Ovary (tissue), 9 donors: ENCODE results near the gene BICC1. TPM values are rescaled to one million over a fixed set of nuclear protein-coding genes. Genes with fewer than 3 reads are reported as not detected.

ENCODE experiments used
- DNase-seq, 5 donors: peaks; one replicate each; pipeline ENCODE4 v3.0.0-alpha.2; 2019 to 2020
- H3K27ac ChIP-seq, 2 donors: fragments of 200-600 bp; one replicate each; pipeline versions ENCODE4 v1.5.1 to v1.8.0; 2019 to 2022
- H3K27me3 ChIP-seq: fragments of 200-600 bp; one replicate; pipeline ENCODE4 v1.8.0; 2022
- H3K36me3 ChIP-seq: fragments of 200-600 bp; sonication (generic); one replicate; pipeline ENCODE4 v1.5.1; 2019
- H3K4me1 ChIP-seq: one replicate; pipeline ENCODE4 v1.8.1; 2013; ENCODE audit warnings: mild to moderate bottlenecking, moderate library complexity; ENCODE audit not compliant: insufficient read depth
- H3K4me3 ChIP-seq: fragments of 200-600 bp; sonication (generic); one replicate; pipeline ENCODE4 v1.5.1; 2017
- H3K9me3 ChIP-seq, 2 donors: fragments of 200-600 bp in 1 of 2; sonication (generic) in 1 of 2; one replicate each; pipeline versions ENCODE4 v1.5.1 to v1.8.1; 2013 to 2019; ENCODE audit warnings: mild to moderate bottlenecking in 1 of 2, moderate library complexity in 1 of 2
- CTCF ChIP-seq, 3 donors: fragments of 450-650 bp in 2 of 3; fragments of 200-600 bp in 1 of 3; IDR thresholded peaks; one replicate each; pipeline versions ENCODE4 v1.5.1 to v1.8.0; 2016 to 2022; ENCODE audit warnings: antibody characterized with exemption in 3 of 3, mild to moderate bottlenecking in 1 of 3
- EP300 ChIP-seq: sonication (generic); formaldehyde crosslinking; IDR thresholded peaks from one replicate; pipeline ENCODE4 v1.6.1; 2017; ENCODE audit warnings: antibody characterized with exemption
- POLR2A ChIP-seq: fragments of 450-650 bp; IDR thresholded peaks from one replicate; pipeline ENCODE4 v1.6.1; 2017; ENCODE audit warnings: antibody characterized with exemption, mild to moderate bottlenecking, moderate library complexity
- WGBS, 3 donors: extraction: QIAGEN DNeasy Blood & Tissue Kit in 1 of 3; methylation state at CpG; one replicate each; pipeline versions ENCODE4 v1.1.5 to v1.1.7; 2013 to 2017; 5-methylcytosine and 5-hydroxymethylcytosine counted together
- intact Hi-C, 4 donors: fragments of 100-400 bp; cut with DNase I; formaldehyde crosslinking; loops; one replicate each; pipeline versions ENCODE4 v1.11.0 to v1.15.1; 2022 to 2023
- polyA plus RNA-seq, 2 donors: library from polyadenylated mRNA; stranded (reverse); fragments of 200-250 nt in 1 of 2; fragments of 350-450 nt in 1 of 2; fragmentation: Illumina TruSeq in 1 of 2; extraction: RNeasy Lipid Tissue Mini Kit (QIAGEN cat#74804) in 1 of 2; gene quantifications; one replicate each; pipeline ENCODE4 v1.2.3, GENCODE V29; 2013 to 2014
- total RNA-seq, 7 donors: library from RNA; depleted of rRNA in 2 of 7; stranded (reverse); fragments of >200 nt in 2 of 7; fragmentation: NEBNext Ultra II Directional in 3 of 7; extraction: Animal tissue kit (Norgen Biotek cat#: 25700) in 3 of 7; gene quantifications; one replicate each; pipeline versions ENCODE4 v1.1.0 to v1.2.4, GENCODE V29; 2016 to 2023
- donor health status: DM: no; HTN: no; CAD: no; lungs with moderate emphysema.
- donor health status: DM: no; HTN: no; CAD: no.
- donor health status: Bipolar disorder and iron deficiency.
- donor health status: DM: yes; HTN: yes; CAD: no.
- donor health status: DM: no; HTN: no; CAD: no.
- donor health status: DM: yes; HTN: yes; CAD: no.

The BICC1 gene
- total and polyA plus RNA-seq, 9 donors: 13.6 to 43.4 (median 23.5) TPM

- H3K9me3 ChIP-seq: no peaks in the 10 kb centered on the region
- no peaks in the 10 kb centered on the region for H3K4me1 ChIP-seq
- no peak overlapping the region for H3K27ac ChIP-seq
- H3K4me3 ChIP-seq: no peak overlapping the region
- H3K36me3 ChIP-seq: no peaks in the 10 kb centered on the region
- no peak for DNase-seq
- no peaks in the 10 kb centered on the region for H3K27me3 ChIP-seq
- TF ChIP-seq EP300 (no peak), POLR2A (no peak), CTCF (IDR thresholded peaks at IDR 0.05) (no peak)
- 94 to 95% (median 94%) methylated on average over 4 of the region's 4 CpGs for WGBS, 3 donors
- intact Hi-C loops: no loop called here
Measured at GRCh38 chr10:58843760-58844159, 331.1 kb downstream of the BICC1 start.

- no peak for DNase-seq
- WGBS, 3 donors: 75 to 78% (median 78%) methylated on average over 3 of the region's 3 CpGs
Measured at GRCh38 chr10:58844680-58845079, 332.0 kb downstream of the BICC1 start.

GRCh38 chr10:58846856-58847255 is 334.2 kb downstream of the BICC1 start:
- Histone ChIP-seq H3K4me3 (no peak overlapping the region), H3K27ac (no peak overlapping the region), H3K27me3 (no peaks in the 10 kb centered on the region), H3K4me1 (no peaks in the 10 kb centered on the region), H3K36me3 (no peaks in the 10 kb centered on the region), H3K9me3 (no peaks in the 10 kb centered on the region)
- TF ChIP-seq CTCF (IDR thresholded peaks at IDR 0.05) (no peak), POLR2A (no peak), EP300 (no peak)
- WGBS, 3 donors: 88 to 95% (median 92%) methylated on average over 3 of the region's 3 CpGs
- no peak for DNase-seq
- intact Hi-C loops: no loop called here

More at GRCh38 chr10:58844680-58845079, 332.0 kb downstream of the BICC1 start:
- TF ChIP-seq CTCF (IDR thresholded peaks at IDR 0.05): no peak
- no peak for TF ChIP-seq POLR2A
- no peak for TF ChIP-seq EP300
- intact Hi-C loops: no loop called here
- no peak overlapping the region for H3K27ac ChIP-seq
- no peak overlapping the region for H3K4me3 ChIP-seq
- no peaks in the 10 kb centered on the region for H3K9me3 ChIP-seq
- no peaks in the 10 kb centered on the region for H3K36me3 ChIP-seq
- no peaks in the 10 kb centered on the region for H3K4me1 ChIP-seq
- no peaks in the 10 kb centered on the region for H3K27me3 ChIP-seq

- TF ChIP-seq POLR2A (no peak), EP300 (no peak), CTCF (IDR thresholded peaks at IDR 0.05) (no peak)
- Histone ChIP-seq H3K27ac (no peak overlapping the region), H3K4me1 (no peaks in the 10 kb centered on the region), H3K27me3 (no peaks in the 10 kb centered on the region), H3K4me3 (no peak overlapping the region), H3K36me3 (no peaks in the 10 kb centered on the region), H3K9me3 (no peaks in the 10 kb centered on the region)
- DNase-seq: no peak
- intact Hi-C loops: no loop called here
- 87 to 97% (median 96%) methylated on average over 2 of the region's 2 CpGs for whole genome bisulfite sequencing, 3 donors
Measured at GRCh38 chr10:58851606-58852005, 338.9 kb downstream of the BICC1 start.

- peaks cover 2% of the 10 kb centered on the region for H3K4me1 ChIP-seq
- DNase-seq: no peak
- TF ChIP-seq EP300: no peak
- TF ChIP-seq CTCF (IDR thresholded peaks at IDR 0.05): no peak
- no peak for TF ChIP-seq POLR2A
- intact Hi-C loops: no loop called here
- H3K27me3 ChIP-seq: no peaks in the 10 kb centered on the region
- no peaks in the 10 kb centered on the region for H3K36me3 ChIP-seq
- WGBS, 3 donors: 90 to 95% (median 91%) methylated on average over 2 of the region's 2 CpGs
- no peak overlapping the region for H3K4me3 ChIP-seq
- H3K9me3 ChIP-seq: no peaks in the 10 kb centered on the region
- no peak overlapping the region for H3K27ac ChIP-seq
Measured at GRCh38 chr10:58853668-58854067, 341.0 kb downstream of the BICC1 start.
